Skeletal muscle satellite cell (primary cell): ENCODE results near the gene FEZ2.

ENCODE experiments used
- H3K27me3 ChIP-seq: 2 replicates; pipeline ENCODE4 v1.7.0; 2013; ENCODE audit warnings: low read length; ENCODE audit not compliant: control insufficient read depth, insufficient read depth
- H3K36me3 ChIP-seq: 2 replicates; pipeline ENCODE4 v1.7.0; 2013; ENCODE audit warnings: mild to moderate bottlenecking, control low read depth, low read length; ENCODE audit not compliant: insufficient read depth
- H3K4me1 ChIP-seq: 2 replicates; pipeline ENCODE4 v1.7.0; 2013; ENCODE audit warnings: low read length; ENCODE audit not compliant: control insufficient read depth, insufficient read depth
- H3K4me2 ChIP-seq: 2 replicates; pipeline ENCODE4 v1.7.0; 2013; ENCODE audit warnings: mild to moderate bottlenecking, low read length
- H3K4me3 ChIP-seq: 2 replicates; pipeline ENCODE4 v1.7.0; 2013; ENCODE audit warnings: low read length
- H3K9ac ChIP-seq: 2 replicates; pipeline ENCODE4 v1.7.0; 2013; ENCODE audit warnings: mild to moderate bottlenecking, low read depth, low read length, moderate library complexity
- H3K9me3 ChIP-seq: replicated peaks from 2 replicates; pipeline ENCODE4 v1.7.0; 2013; ENCODE audit warnings: mild to moderate bottlenecking, control low read depth, low read length

Gene FEZ2

GRCh38 chr2:36559221-36559942 is 38.6 kb downstream of the FEZ2 start:
- H3K9ac ChIP-seq, result peak overlapping the region; percentile 79
- H3K9me3 ChIP-seq, result no peaks in the 10 kb centered on the region
- H3K4me2 ChIP-seq, result no peak overlapping the region
- peaks cover 95% of the 10 kb centered on the region for H3K4me1 ChIP-seq
- peaks cover 42% of the 10 kb centered on the region for H3K36me3 ChIP-seq
- no peak overlapping the region for H3K4me3 ChIP-seq
- no peaks in the 10 kb centered on the region for H3K27me3 ChIP-seq

GRCh38 chr2:36556842-36557241 is 41.1 kb downstream of the FEZ2 start:
- peaks cover 83% of the 10 kb centered on the region for H3K4me1 ChIP-seq
- peak overlapping the region; percentile 79 for H3K9ac ChIP-seq
- no peak overlapping the region for H3K4me3 ChIP-seq
- no peaks in the 10 kb centered on the region for H3K27me3 ChIP-seq
- H3K4me2 ChIP-seq, result peak overlapping the region; percentile 21
- H3K9me3 ChIP-seq, result no peaks in the 10 kb centered on the region
- H3K36me3 ChIP-seq, result peaks cover 66% of the 10 kb centered on the region

- H3K4me3 ChIP-seq, result no peak overlapping the region
Observed at GRCh38 chr2:36555789-36556188, 42.2 kb downstream of the FEZ2 start.

GRCh38 chr2:36554531-36554930 is 43.4 kb downstream of the FEZ2 start:
- Histone ChIP-seq H3K27me3 (no peaks in the 10 kb centered on the region), H3K9me3 (no peaks in the 10 kb centered on the region), H3K4me1 (peaks cover 64% of the 10 kb centered on the region), H3K4me3 (no peak overlapping the region), H3K36me3 (peaks cover 71% of the 10 kb centered on the region), H3K9ac (no peak overlapping the region), H3K4me2 (no peak overlapping the region)

More at GRCh38 chr2:36555789-36556188, 42.2 kb downstream of the FEZ2 start:
- Histone ChIP-seq H3K4me2 (no peak overlapping the region), H3K9ac (peak overlapping the region; percentile 79), H3K9me3 (no peaks in the 10 kb centered on the region), H3K36me3 (peaks cover 75% of the 10 kb centered on the region), H3K4me1 (peaks cover 76% of the 10 kb centered on the region), H3K27me3 (no peaks in the 10 kb centered on the region)

GRCh38 chr2:36553683-36554082 is 44.3 kb downstream of the FEZ2 start:
- no peaks in the 10 kb centered on the region for H3K9me3 ChIP-seq
- no peaks in the 10 kb centered on the region for H3K27me3 ChIP-seq
- H3K4me1 ChIP-seq, result peaks cover 64% of the 10 kb centered on the region
- H3K36me3 ChIP-seq, result peaks cover 72% of the 10 kb centered on the region
- no peak overlapping the region for H3K4me2 ChIP-seq
- H3K4me3 ChIP-seq, result no peak overlapping the region
- H3K9ac ChIP-seq, result peak overlapping the region; percentile 5

- Histone ChIP-seq H3K9me3 (no peaks in the 10 kb centered on the region), H3K4me2 (no peak overlapping the region), H3K27me3 (no peaks in the 10 kb centered on the region), H3K36me3 (peaks cover 94% of the 10 kb centered on the region), H3K9ac (no peak overlapping the region), H3K4me1 (peaks cover 50% of the 10 kb centered on the region), H3K4me3 (no peak overlapping the region)
Observed at GRCh38 chr2:36550006-36550405, 48.0 kb downstream of the FEZ2 start.

GRCh38 chr2:36549165-36549574 is 48.8 kb downstream of the FEZ2 start:
- Histone ChIP-seq H3K4me2 (no peak overlapping the region), H3K27me3 (no peaks in the 10 kb centered on the region), H3K4me3 (no peak overlapping the region), H3K9ac (peak overlapping the region; percentile 23), H3K36me3 (peaks cover 94% of the 10 kb centered on the region), H3K9me3 (no peaks in the 10 kb centered on the region), H3K4me1 (peaks cover 50% of the 10 kb centered on the region)

- Histone ChIP-seq H3K36me3 (peaks cover 94% of the 10 kb centered on the region), H3K4me1 (peaks cover 39% of the 10 kb centered on the region), H3K27me3 (no peaks in the 10 kb centered on the region), H3K9me3 (no peaks in the 10 kb centered on the region), H3K4me3 (no peak overlapping the region), H3K4me2 (no peak overlapping the region), H3K9ac (no peak overlapping the region)
Observed at GRCh38 chr2:36547906-36548305, 50.1 kb downstream of the FEZ2 start.

- peak overlapping the region; percentile 11 for H3K9ac ChIP-seq
- no peaks in the 10 kb centered on the region for H3K27me3 ChIP-seq
- H3K4me2 ChIP-seq, result no peak overlapping the region
- H3K4me3 ChIP-seq, result no peak overlapping the region
- H3K9me3 ChIP-seq, result no peaks in the 10 kb centered on the region
- peaks cover 40% of the 10 kb centered on the region for H3K4me1 ChIP-seq
- H3K36me3 ChIP-seq, result peaks cover 94% of the 10 kb centered on the region
Observed at GRCh38 chr2:36545871-36546416, 52.0 kb downstream of the FEZ2 start.

- H3K27me3 ChIP-seq, result no peaks in the 10 kb centered on the region
- peaks cover 43% of the 10 kb centered on the region for H3K4me1 ChIP-seq
- no peak overlapping the region for H3K9ac ChIP-seq
- H3K4me2 ChIP-seq, result no peak overlapping the region
- H3K4me3 ChIP-seq, result no peak overlapping the region
- H3K9me3 ChIP-seq, result no peaks in the 10 kb centered on the region
- peaks cover 97% of the 10 kb centered on the region for H3K36me3 ChIP-seq
Observed at GRCh38 chr2:36544638-36545338, 53.2 kb downstream of the FEZ2 start.

- H3K36me3 ChIP-seq, result peaks cover 96% of the 10 kb centered on the region
- peaks cover 40% of the 10 kb centered on the region for H3K4me1 ChIP-seq
- no peak overlapping the region for H3K4me3 ChIP-seq
- H3K4me2 ChIP-seq, result no peak overlapping the region
- no peaks in the 10 kb centered on the region for H3K27me3 ChIP-seq
- H3K9ac ChIP-seq, result no peak overlapping the region
- no peaks in the 10 kb centered on the region for H3K9me3 ChIP-seq
Observed at GRCh38 chr2:36541891-36542595, 55.9 kb downstream of the FEZ2 start.
